Mesenchymal stem cell (in vitro differentiated cells and primary cell): ENCODE results near the gene UIMC1.
"Not testable (repeated sequence)": the region's sequence is repeated elsewhere in the genome, so short reads cannot be mapped to it uniquely, and the experiment has no call there.

Experiments
- DNase-seq: peaks from one replicate; pipeline ENCODE4 v3.0.0-alpha.2; 2013
- H2AFZ ChIP-seq: one replicate; pipeline ENCODE4 v1.6.1; 2013; ENCODE audit warnings: low read depth, mild to moderate bottlenecking, control low read depth, inconsistent platforms, low read length, moderate library complexity
- H2AK5ac ChIP-seq: 2 replicates; pipeline ENCODE4 v1.6.1; 2013; ENCODE audit warnings: low read length, moderate library complexity, mild to moderate bottlenecking, inconsistent platforms; ENCODE audit not compliant: severe bottlenecking
- H2BK120ac ChIP-seq: one replicate; pipeline ENCODE4 v1.6.1; 2013; ENCODE audit warnings: low read depth, mild to moderate bottlenecking, inconsistent platforms, low read length, moderate library complexity
- H2BK12ac ChIP-seq, 2 experiments: one replicate each; pipeline ENCODE4 v1.6.1; 2013; ENCODE audit warnings: inconsistent platforms in 2 of 2, low read length in 2 of 2, mild to moderate bottlenecking in 2 of 2, moderate library complexity in 2 of 2, control low read depth in 1 of 2
- H2BK15ac ChIP-seq: one replicate; pipeline ENCODE4 v1.6.1; 2013; ENCODE audit warnings: mild to moderate bottlenecking, low read depth, inconsistent platforms; ENCODE audit not compliant: poor library complexity, severe bottlenecking
- H2BK5ac ChIP-seq: 2 replicates; pipeline ENCODE4 v1.6.1; 2013; ENCODE audit warnings: low read depth, mild to moderate bottlenecking, low read length, control low read depth, inconsistent platforms; ENCODE audit not compliant: poor library complexity, severe bottlenecking
- H3K14ac ChIP-seq, 2 experiments: one replicate each; pipeline ENCODE4 v1.6.1; 2013; ENCODE audit warnings: inconsistent platforms in 2 of 2, low read length in 2 of 2, control low read depth in 1 of 2, mild to moderate bottlenecking in 1 of 2, moderate library complexity in 1 of 2
- H3K18ac ChIP-seq, 2 experiments: one replicate each; pipeline ENCODE4 v1.6.1; 2013; ENCODE audit warnings: inconsistent platforms in 2 of 2, low read length in 2 of 2, control low read depth in 1 of 2, low read depth in 1 of 2, mild to moderate bottlenecking in 1 of 2
- H3K23ac ChIP-seq, 2 experiments: one replicate each; pipeline ENCODE4 v1.6.1; 2013; ENCODE audit warnings: inconsistent platforms in 2 of 2, low read length in 2 of 2, mild to moderate bottlenecking in 2 of 2, moderate library complexity in 2 of 2, control low read depth in 1 of 2
- H3K27ac ChIP-seq: 2 replicates; pipeline ENCODE4 v1.5.1; 2013; ENCODE audit warnings: mild to moderate bottlenecking, moderate library complexity, low read length, control low read depth, inconsistent platforms; ENCODE audit not compliant: poor library complexity, severe bottlenecking
- H3K27me3 ChIP-seq, 2 experiments: 2 replicates each; pipeline versions ENCODE4 v1.6.1 to v1.7.0; 2013; ENCODE audit warnings: low read length in 2 of 2, mild to moderate bottlenecking in 2 of 2, moderate library complexity in 2 of 2, control low read depth in 1 of 2, inconsistent platforms in 1 of 2; ENCODE audit not compliant: control insufficient read depth in 1 of 2, insufficient read depth in 1 of 2
- H3K36me3 ChIP-seq, 2 experiments: 2 replicates each; pipeline versions ENCODE4 v1.6.1 to v1.7.0; 2013; ENCODE audit warnings: low read length in 2 of 2, control low read depth in 1 of 2, inconsistent platforms in 1 of 2, low read depth in 1 of 2, mild to moderate bottlenecking in 1 of 2; ENCODE audit not compliant: insufficient read depth in 2 of 2, control insufficient read depth in 1 of 2
- H3K4ac ChIP-seq, 2 experiments: one replicate each; pipeline ENCODE4 v1.6.1; 2013; ENCODE audit warnings: inconsistent platforms in 2 of 2, low read length in 2 of 2, mild to moderate bottlenecking in 2 of 2, moderate library complexity in 2 of 2, control low read depth in 1 of 2, low read depth in 1 of 2
- H3K4me1 ChIP-seq: 2 replicates; pipeline ENCODE4 v1.6.1; 2013; ENCODE audit warnings: low read depth, low read length, control low read depth; ENCODE audit not compliant: control insufficient read depth, insufficient read depth
- H3K4me2 ChIP-seq: 2 replicates; pipeline ENCODE4 v1.6.1; 2013; ENCODE audit warnings: low read length, mild to moderate bottlenecking, inconsistent platforms; ENCODE audit not compliant: poor library complexity, severe bottlenecking
- H3K4me3 ChIP-seq, 2 experiments: 2 replicates each; pipeline versions ENCODE4 v1.5.1 to v1.7.0; 2013; ENCODE audit warnings: low read length in 2 of 2, mild to moderate bottlenecking in 2 of 2, control low read depth in 1 of 2, low read depth in 1 of 2; ENCODE audit not compliant: insufficient read depth in 1 of 2
- H3K79me1 ChIP-seq: replicated peaks from 2 replicates; pipeline ENCODE4 v1.6.1; 2013; ENCODE audit warnings: mild to moderate bottlenecking, control low read depth, low read length, inconsistent platforms; ENCODE audit not compliant: poor library complexity, severe bottlenecking
- H3K9ac ChIP-seq: 2 replicates; pipeline ENCODE4 v1.7.0; 2013; ENCODE audit warnings: mild to moderate bottlenecking, low read length, moderate library complexity
- H3K9me3 ChIP-seq: 2 replicates; pipeline ENCODE4 v1.7.0; 2013; ENCODE audit warnings: mild to moderate bottlenecking, low read length; ENCODE audit not compliant: control insufficient read depth
- H4K8ac ChIP-seq: one replicate; pipeline ENCODE4 v1.6.1; 2013; ENCODE audit warnings: inconsistent platforms, mild to moderate bottlenecking, low read length, moderate library complexity
- H4K91ac ChIP-seq: one replicate; pipeline ENCODE4 v1.6.1; 2013; ENCODE audit warnings: mild to moderate bottlenecking, low read length, inconsistent platforms
- WGBS: methylation state at CpG from one replicate; pipeline ENCODE4 v1.1.7; 2013; ENCODE audit warnings: mixed read lengths; 5-methylcytosine and 5-hydroxymethylcytosine counted together

UIMC1 gene

GRCh38 chr5:176993081-176993480 lies 13.5 kb downstream of the UIMC1 start:
- not testable (repeated sequence) for H3K4ac ChIP-seq, H2BK5ac ChIP-seq

GRCh38 chr5:176987583-176987982 lies 19.0 kb downstream of the UIMC1 start:
- H2BK12ac ChIP-seq: no peak overlapping the region
- no peak overlapping the region for H2BK15ac ChIP-seq
- no peak overlapping the region for H2AFZ ChIP-seq
- H3K9me3 ChIP-seq: no peaks in the 10 kb centered on the region
- H3K36me3 ChIP-seq: peaks cover 4 to 9% of the 10 kb centered on the region in 2 experiments
- H4K91ac ChIP-seq: no peak overlapping the region
- DNase-seq: no peak
- no peak overlapping the region for H3K18ac ChIP-seq
- no peak overlapping the region for H3K27ac ChIP-seq
- H3K4me2 ChIP-seq: no peak overlapping the region
- H3K4ac ChIP-seq: no peak overlapping the region
- 93% methylated on average over 3 of the region's 3 CpGs for WGBS
- no peak overlapping the region for H3K4me3 ChIP-seq
- H3K27me3 ChIP-seq: no peaks in the 10 kb centered on the region
- no peak overlapping the region for H4K8ac ChIP-seq
- no peak overlapping the region for H2AK5ac ChIP-seq
- H3K14ac ChIP-seq: no peak overlapping the region
- H2BK120ac ChIP-seq: no peak overlapping the region
- no peak overlapping the region for H2BK5ac ChIP-seq
- no peak overlapping the region for H3K23ac ChIP-seq
- H3K79me1 ChIP-seq: peaks cover 3% of the 10 kb centered on the region
- H3K9ac ChIP-seq: no peak overlapping the region
- H3K4me1 ChIP-seq: peaks cover 7% of the 10 kb centered on the region

More at GRCh38 chr5:176993081-176993480, 13.5 kb downstream of the UIMC1 start:
- not testable (repeated sequence) for H2AFZ ChIP-seq, H3K4me2 ChIP-seq, H3K23ac ChIP-seq, H3K27me3 ChIP-seq, H3K9ac ChIP-seq, H3K79me1 ChIP-seq, H2BK15ac ChIP-seq, H3K4me1 ChIP-seq, H3K14ac ChIP-seq, H2BK12ac ChIP-seq, H2AK5ac ChIP-seq, H3K27ac ChIP-seq, H3K4me3 ChIP-seq, H4K91ac ChIP-seq, H3K18ac ChIP-seq, H3K36me3 ChIP-seq, H3K9me3 ChIP-seq, DNase-seq, H2BK120ac ChIP-seq, H4K8ac ChIP-seq
- WGBS: 93% methylated on average over 3 of the region's 3 CpGs

- WGBS: 89% methylated on average over 1 of the region's 2 CpGs
- DNase-seq: no peak
- H3K27ac ChIP-seq: no peak overlapping the region
- H3K36me3 ChIP-seq: peaks cover 13 to 16% of the 10 kb centered on the region in 2 experiments
- peaks cover 7% of the 10 kb centered on the region for H3K4me1 ChIP-seq
- H2BK120ac ChIP-seq: no peak overlapping the region
- H3K9me3 ChIP-seq: no peaks in the 10 kb centered on the region
- H2BK15ac ChIP-seq: no peak overlapping the region
- H3K9ac ChIP-seq: no peak overlapping the region
- no peak overlapping the region for H3K4me2 ChIP-seq
- H2AFZ ChIP-seq: no peak overlapping the region
- H3K4me3 ChIP-seq: no peak overlapping the region
- no peak overlapping the region for H2BK12ac ChIP-seq
- no peak overlapping the region for H2AK5ac ChIP-seq
- no peak overlapping the region for H3K23ac ChIP-seq
- H3K27me3 ChIP-seq: no peaks in the 10 kb centered on the region
- H4K91ac ChIP-seq: no peak overlapping the region
- no peak overlapping the region for H4K8ac ChIP-seq
- peaks cover 6% of the 10 kb centered on the region for H3K79me1 ChIP-seq
- H3K18ac ChIP-seq: no peak overlapping the region
- H3K4ac ChIP-seq: no peak overlapping the region
- no peak overlapping the region for H3K14ac ChIP-seq
- H2BK5ac ChIP-seq: no peak overlapping the region
Measured at GRCh38 chr5:176986280-176986679, 20.3 kb downstream of the UIMC1 start.

GRCh38 chr5:176985516-176985915 lies 21.1 kb downstream of the UIMC1 start:
- no peak overlapping the region for H3K9ac ChIP-seq
- H3K79me1 ChIP-seq: peaks cover 9% of the 10 kb centered on the region
- H2BK5ac ChIP-seq: no peak overlapping the region
- no peak overlapping the region for H2BK12ac ChIP-seq
- 88% methylated on average over 2 of the region's 2 CpGs for WGBS
- no peak overlapping the region for H2AK5ac ChIP-seq
- H2AFZ ChIP-seq: no peak overlapping the region
- H2BK120ac ChIP-seq: peak overlapping the region; percentile 34
- H3K9me3 ChIP-seq: no peaks in the 10 kb centered on the region
- H3K23ac ChIP-seq: no peak overlapping the region
- peaks cover 7% of the 10 kb centered on the region for H3K4me1 ChIP-seq
- H3K4me2 ChIP-seq: no peak overlapping the region
- no peak overlapping the region for H3K4me3 ChIP-seq
- no peak overlapping the region for H3K27ac ChIP-seq
- peaks cover 19 to 24% of the 10 kb centered on the region in 2 experiments for H3K36me3 ChIP-seq
- no peak overlapping the region for H3K4ac ChIP-seq
- H2BK15ac ChIP-seq: no peak overlapping the region
- H4K91ac ChIP-seq: no peak overlapping the region
- no peak for DNase-seq
- no peak overlapping the region for H3K14ac ChIP-seq
- H4K8ac ChIP-seq: no peak overlapping the region
- no peak overlapping the region for H3K18ac ChIP-seq
- no peaks in the 10 kb centered on the region for H3K27me3 ChIP-seq
